Stomach smooth muscle (tissue), 2 donors: ENCODE data around the gene CYSLTR2.
A peak's percentile ranks its signal among the peaks of the same experiment; 100 is the strongest.

Experiments used
- H3K27ac ChIP-seq: one replicate; pipeline ENCODE4 v1.7.0; 2013; ENCODE audit warnings: mild to moderate bottlenecking, low read length, inconsistent platforms
- H3K27me3 ChIP-seq, 2 donors: one replicate each; pipeline ENCODE4 v1.7.0; 2013; ENCODE audit warnings: low read length in 2 of 2; ENCODE audit not compliant: insufficient read depth in 2 of 2, control insufficient read depth in 1 of 2
- H3K36me3 ChIP-seq, 2 donors: one replicate each; pipeline ENCODE4 v1.7.0; 2013; ENCODE audit warnings: low read length in 2 of 2; ENCODE audit not compliant: control insufficient read depth in 2 of 2, insufficient read depth in 2 of 2
- H3K4me1 ChIP-seq: one replicate; pipeline ENCODE4 v1.7.0; 2013; ENCODE audit warnings: low read length; ENCODE audit not compliant: control insufficient read depth, insufficient read depth
- H3K4me3 ChIP-seq, 2 donors: one replicate each; pipeline ENCODE4 v1.7.0; 2013; ENCODE audit warnings: low read length in 2 of 2
- H3K9ac ChIP-seq, 2 donors: one replicate each; pipeline ENCODE4 v1.7.0; 2013; ENCODE audit warnings: low read length in 2 of 2, mild to moderate bottlenecking in 1 of 2
- H3K9me3 ChIP-seq, 2 donors: one replicate each; pipeline ENCODE4 v1.7.0; 2013; ENCODE audit warnings: low read length in 2 of 2; ENCODE audit not compliant: control insufficient read depth in 2 of 2
- donor health status: healthy.
- donor health status: Pancreatic carcinoma.

The CYSLTR2 gene

DNA sequence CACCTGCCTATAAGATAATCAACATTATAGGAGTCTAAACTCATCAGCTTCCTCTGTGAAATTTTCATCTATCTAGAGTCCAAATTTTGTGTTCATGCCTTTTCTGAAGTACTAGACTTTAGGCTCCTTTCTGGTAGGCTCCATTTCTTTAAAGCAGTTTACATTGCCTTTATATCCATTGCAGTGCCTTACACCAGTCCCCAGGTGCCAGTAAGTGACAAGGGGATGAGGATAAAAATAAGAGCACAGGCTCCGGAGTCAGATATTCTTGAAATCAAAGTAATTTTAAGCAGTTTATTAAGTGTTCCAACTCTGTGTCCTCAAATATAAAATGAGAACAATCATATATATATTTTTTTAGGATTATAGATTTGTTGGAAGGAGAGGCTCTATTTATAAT lies 10.6 kb upstream of the CYSLTR2 start:
- no peak overlapping the region for H3K27ac ChIP-seq
- H3K9me3 ChIP-seq: no peaks in the 10 kb centered on the region
- H3K36me3 ChIP-seq: no peaks in the 10 kb centered on the region
- no peak overlapping the region for H3K9ac ChIP-seq
- H3K4me3 ChIP-seq: no peak overlapping the region
- H3K27me3 ChIP-seq: no peaks in the 10 kb centered on the region
- H3K4me1 ChIP-seq: no peaks in the 10 kb centered on the region

- Histone ChIP-seq H3K9me3 (no peaks in the 10 kb centered on the region), H3K36me3 (no peaks in the 10 kb centered on the region), H3K27ac (no peak overlapping the region), H3K9ac (no peak overlapping the region), H3K4me1 (no peaks in the 10 kb centered on the region), H3K4me3 (no peak overlapping the region), H3K27me3 (no peaks in the 10 kb centered on the region)
These were observed 9.6 kb upstream of the CYSLTR2 start for GRCh38 chr13:48644141-48644540.

DNA sequence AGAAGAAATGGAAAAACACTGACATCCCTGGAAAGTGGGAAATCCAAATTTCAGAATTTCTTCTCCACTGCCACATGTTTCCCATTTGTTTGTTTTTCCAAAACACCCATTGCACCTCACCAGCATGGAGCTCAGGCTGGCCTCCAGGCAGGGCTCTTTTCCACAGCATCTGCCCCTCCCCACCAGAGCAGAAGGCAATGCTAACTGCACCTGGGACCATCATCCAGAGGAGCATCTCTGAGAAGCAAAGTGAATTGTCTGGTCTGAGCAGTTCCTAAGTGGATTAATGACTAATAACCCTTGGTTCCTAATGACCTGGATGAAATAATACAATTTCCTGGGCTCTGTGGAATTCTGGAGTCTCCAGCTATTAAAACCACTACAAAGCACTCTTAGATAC lies 8.8 kb upstream of the CYSLTR2 start:
- Histone ChIP-seq H3K4me1 (no peaks in the 10 kb centered on the region), H3K36me3 (no peaks in the 10 kb centered on the region), H3K4me3 (no peak overlapping the region), H3K9ac (no peak overlapping the region), H3K27ac (no peak overlapping the region), H3K9me3 (no peaks in the 10 kb centered on the region), H3K27me3 (no peaks in the 10 kb centered on the region)

DNA sequence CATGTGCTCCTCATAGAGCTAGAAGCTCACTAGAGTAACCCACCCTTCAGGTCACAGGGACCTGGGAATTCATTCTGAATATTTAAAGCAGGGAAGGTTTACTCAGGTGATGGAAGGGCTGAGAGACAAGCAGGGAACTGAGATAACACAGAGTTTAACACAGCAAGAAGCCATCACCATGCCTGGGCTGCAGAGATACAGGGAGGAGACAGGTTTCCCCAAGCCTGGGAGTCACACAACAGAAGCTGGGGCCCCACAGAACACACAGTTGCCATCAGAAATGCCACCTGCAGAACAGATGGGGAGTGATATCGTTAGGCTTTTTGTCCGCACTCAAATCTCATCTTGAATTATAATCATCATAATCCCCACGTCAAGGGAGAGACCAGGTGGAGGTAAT lies 7.9 kb upstream of the CYSLTR2 start:
- Histone ChIP-seq H3K27ac (no peak overlapping the region), H3K9ac (no peak overlapping the region), H3K4me3 (no peak overlapping the region), H3K36me3 (no peaks in the 10 kb centered on the region), H3K4me1 (no peaks in the 10 kb centered on the region), H3K9me3 (no peaks in the 10 kb centered on the region), H3K27me3 (no peaks in the 10 kb centered on the region)

DNA sequence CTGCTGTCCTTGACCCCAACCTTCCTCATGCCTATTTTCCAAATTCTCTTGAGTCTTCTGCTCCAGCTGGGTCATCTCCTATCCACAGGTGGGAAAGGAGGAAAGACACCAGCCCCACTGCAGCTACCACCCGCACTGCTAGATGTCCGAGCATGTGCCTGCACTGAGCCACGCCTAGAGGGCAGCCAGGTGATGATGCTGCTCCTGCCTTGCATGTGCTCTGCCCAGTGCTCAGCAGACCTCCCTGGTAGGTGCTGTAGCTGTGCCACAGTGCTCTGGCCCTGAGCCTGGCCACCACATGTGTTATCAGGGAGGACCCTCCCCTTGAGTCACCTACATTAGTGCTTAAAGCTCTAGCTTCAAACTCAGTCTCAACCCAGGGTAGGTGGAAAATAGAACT lies 6.9 kb upstream of the CYSLTR2 start:
- no peak overlapping the region for H3K27ac ChIP-seq
- H3K9ac ChIP-seq: no peak overlapping the region
- no peaks in the 10 kb centered on the region for H3K9me3 ChIP-seq
- H3K4me1 ChIP-seq: no peaks in the 10 kb centered on the region
- no peak overlapping the region for H3K4me3 ChIP-seq
- H3K36me3 ChIP-seq: no peaks in the 10 kb centered on the region
- H3K27me3 ChIP-seq: no peaks in the 10 kb centered on the region

- Histone ChIP-seq H3K27ac (no peak overlapping the region), H3K4me3 (no peak overlapping the region), H3K27me3 (no peaks in the 10 kb centered on the region), H3K9me3 (no peaks in the 10 kb centered on the region), H3K36me3 (no peaks in the 10 kb centered on the region), H3K4me1 (no peaks in the 10 kb centered on the region), H3K9ac (no peak overlapping the region)
These were observed 6.1 kb upstream of the CYSLTR2 start for GRCh38 chr13:48647625-48648024.

DNA sequence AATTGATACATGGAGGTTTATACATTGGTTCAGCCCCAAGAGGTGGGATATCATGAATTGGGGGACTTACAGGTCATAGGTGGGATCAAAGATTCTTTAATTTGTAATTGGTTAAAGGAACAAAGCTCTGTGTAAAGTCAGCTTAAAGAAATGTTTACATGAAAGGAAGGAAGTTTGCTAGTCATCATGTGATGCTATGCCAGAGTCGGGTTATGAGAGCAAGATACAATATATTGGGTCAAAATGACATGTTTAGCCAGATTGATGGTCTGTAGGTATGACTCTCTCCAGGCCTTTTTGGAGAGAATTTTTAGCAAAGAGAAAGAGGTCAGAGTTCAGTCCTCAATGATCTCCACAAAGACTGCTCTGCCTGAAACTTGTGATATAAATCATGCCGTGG lies 5.3 kb upstream of the CYSLTR2 start:
- no peak overlapping the region for H3K9ac ChIP-seq
- H3K4me1 ChIP-seq: no peaks in the 10 kb centered on the region
- no peaks in the 10 kb centered on the region for H3K9me3 ChIP-seq
- H3K27ac ChIP-seq: no peak overlapping the region
- H3K36me3 ChIP-seq: no peaks in the 10 kb centered on the region
- no peak overlapping the region for H3K4me3 ChIP-seq
- H3K27me3 ChIP-seq: no peaks in the 10 kb centered on the region

DNA sequence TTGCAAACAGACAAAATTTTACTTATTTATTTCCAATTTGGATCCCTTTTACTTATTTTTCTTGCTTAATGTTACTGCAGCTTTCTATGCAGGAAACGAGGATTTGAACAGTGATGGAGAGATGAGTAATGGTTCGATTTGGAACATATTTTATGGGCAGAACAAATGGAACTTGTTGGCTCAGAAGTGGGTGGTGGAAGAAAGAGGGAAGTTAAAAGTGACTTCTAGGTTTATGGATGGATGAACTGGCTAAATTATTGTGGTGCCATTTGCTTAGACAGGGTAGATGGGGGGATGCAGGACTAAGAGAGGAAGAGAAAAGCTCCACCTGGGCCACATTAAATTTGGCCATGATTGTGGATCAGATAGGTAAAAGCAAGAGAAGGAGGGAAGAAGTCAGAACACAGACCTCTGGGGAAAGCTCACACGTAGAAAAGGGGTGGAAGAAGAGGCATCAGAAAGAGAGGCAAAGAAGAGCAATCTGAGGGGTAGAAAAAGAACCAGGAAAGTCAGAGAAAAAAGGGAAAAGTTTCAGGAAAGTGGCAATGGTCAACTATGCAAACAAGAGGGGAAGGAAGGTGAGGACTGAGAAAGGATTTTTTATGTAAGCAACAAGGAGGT lies 768 bp upstream of the CYSLTR2 start:
- H3K4me3 ChIP-seq: no peak overlapping the region
- H3K4me1 ChIP-seq: no peaks in the 10 kb centered on the region
- H3K9me3 ChIP-seq: no peaks in the 10 kb centered on the region
- no peaks in the 10 kb centered on the region for H3K27me3 ChIP-seq
- no peak overlapping the region for H3K9ac ChIP-seq
- no peaks in the 10 kb centered on the region for H3K36me3 ChIP-seq
- H3K27ac ChIP-seq: peak overlapping the region; percentile 2

- Histone ChIP-seq H3K27ac (no peak overlapping the region), H3K9me3 (no peaks in the 10 kb centered on the region), H3K9ac (no peak overlapping the region), H3K27me3 (no peaks in the 10 kb centered on the region), H3K36me3 (no peaks in the 10 kb centered on the region), H3K4me1 (no peaks in the 10 kb centered on the region), H3K4me3 (no peak overlapping the region)
These were observed 782 bp downstream of the CYSLTR2 start for GRCh38 chr13:48654511-48654910.

- no peaks in the 10 kb centered on the region for H3K36me3 ChIP-seq
- no peak overlapping the region for H3K9ac ChIP-seq
- no peaks in the 10 kb centered on the region for H3K9me3 ChIP-seq
- H3K4me3 ChIP-seq: no peak overlapping the region
- peaks cover 4% of the 10 kb centered on the region for H3K4me1 ChIP-seq
- no peak overlapping the region for H3K27ac ChIP-seq
- H3K27me3 ChIP-seq: no peaks in the 10 kb centered on the region
These were observed 1.6 kb downstream of the CYSLTR2 start for GRCh38 chr13:48655291-48655690.

DNA sequence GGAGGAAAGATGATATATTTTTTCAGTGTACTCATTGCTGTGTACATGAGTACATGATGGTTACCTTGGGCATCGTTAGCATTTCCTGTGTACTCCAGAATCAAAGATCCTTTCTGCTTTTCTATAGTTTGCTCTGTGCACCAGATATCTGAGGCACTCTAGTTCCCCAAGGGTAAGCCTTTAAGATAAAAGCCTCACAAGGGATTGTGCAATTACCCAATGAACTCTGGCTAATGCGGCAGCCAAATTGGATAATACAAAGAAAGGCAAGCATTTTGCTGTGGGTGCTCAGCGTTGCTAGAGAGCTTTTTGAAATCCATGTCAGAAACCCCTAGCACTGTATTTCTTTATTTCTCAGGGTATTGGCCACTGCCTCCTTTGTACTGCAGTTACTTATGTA lies 2.9 kb downstream of the CYSLTR2 start:
- Histone ChIP-seq H3K9ac (no peak overlapping the region), H3K36me3 (no peaks in the 10 kb centered on the region), H3K27me3 (no peaks in the 10 kb centered on the region), H3K4me3 (no peak overlapping the region), H3K4me1 (peaks cover 4% of the 10 kb centered on the region), H3K27ac (no peak overlapping the region), H3K9me3 (no peaks in the 10 kb centered on the region)
